Left hindlimb (tissue), 1 donor: ENCODE data around the gene SKA1.
"Not testable (repeated sequence)": the region's sequence is repeated elsewhere in the genome, so short reads cannot be mapped to it uniquely, and the experiment has no call there.

Experiments used
- DNase-seq: peaks from one replicate; pipeline ENCODE4 v3.0.0-alpha.2; 2018

The SKA1 gene

GRCh38 chr18:50396005-50396660, 21.3 kb downstream of the SKA1 start:
- no peak for DNase-seq

- no peak for DNase-seq
Observed at GRCh38 chr18:50397023-50397422, 22.2 kb downstream of the SKA1 start.

- DNase-seq, result no peak
Observed at GRCh38 chr18:50398099-50398498, 23.3 kb downstream of the SKA1 start.

- DNase-seq, result no peak
Observed at GRCh38 chr18:50398947-50399346, 24.1 kb downstream of the SKA1 start.

GRCh38 chr18:50399582-50399981, 24.7 kb downstream of the SKA1 start:
- no peak for DNase-seq

GRCh38 chr18:50400438-50400837, 25.6 kb downstream of the SKA1 start:
- DNase-seq, result not testable (repeated sequence)

GRCh38 chr18:50401295-50401694, 26.4 kb downstream of the SKA1 start:
- DNase-seq, result no peak

GRCh38 chr18:50401888-50402287, 27.0 kb downstream of the SKA1 start:
- DNase-seq, result no peak

GRCh38 chr18:50404752-50405581, 30.1 kb downstream of the SKA1 start:
- not testable (repeated sequence) for DNase-seq

- no peak for DNase-seq
Observed at GRCh38 chr18:50405582-50406271, 30.9 kb downstream of the SKA1 start.

GRCh38 chr18:50409236-50409635, 34.4 kb downstream of the SKA1 start:
- DNase-seq, result no peak

- no peak for DNase-seq
Observed at GRCh38 chr18:50410008-50410407, 35.2 kb downstream of the SKA1 start.

GRCh38 chr18:50410894-50411293, 36.0 kb downstream of the SKA1 start:
- no peak for DNase-seq

- not testable (repeated sequence) for DNase-seq
Observed at GRCh38 chr18:50416832-50417231, 42.0 kb downstream of the SKA1 start.

GRCh38 chr18:50417705-50418104, 42.9 kb downstream of the SKA1 start:
- DNase-seq, result not testable (repeated sequence)

- no peak for DNase-seq
Observed at GRCh38 chr18:50418650-50419049, 43.8 kb downstream of the SKA1 start.

- DNase-seq, result no peak
Observed at GRCh38 chr18:50422286-50422898, 47.5 kb downstream of the SKA1 start.

- DNase-seq, result no peak
Observed at GRCh38 chr18:50424877-50425690, 50.2 kb downstream of the SKA1 start.

GRCh38 chr18:50427896-50428295, 53.0 kb downstream of the SKA1 start:
- DNase-seq, result no peak

GRCh38 chr18:50428531-50429206, 53.8 kb downstream of the SKA1 start:
- no peak for DNase-seq

- no peak for DNase-seq
Observed at GRCh38 chr18:50429207-50429948, 54.5 kb downstream of the SKA1 start.
